Measurements from ENCODE around the gene DGKG. TPM values are rescaled to one million over a fixed set of nuclear protein-coding genes. Genes with fewer than 3 reads are reported as not detected.

The DGKG gene
- total and polyA plus RNA-seq, 2 donors (not counting 1 experiment from before 2014, with no cell fraction given) = 0.67 to 10.9 TPM

DNA sequence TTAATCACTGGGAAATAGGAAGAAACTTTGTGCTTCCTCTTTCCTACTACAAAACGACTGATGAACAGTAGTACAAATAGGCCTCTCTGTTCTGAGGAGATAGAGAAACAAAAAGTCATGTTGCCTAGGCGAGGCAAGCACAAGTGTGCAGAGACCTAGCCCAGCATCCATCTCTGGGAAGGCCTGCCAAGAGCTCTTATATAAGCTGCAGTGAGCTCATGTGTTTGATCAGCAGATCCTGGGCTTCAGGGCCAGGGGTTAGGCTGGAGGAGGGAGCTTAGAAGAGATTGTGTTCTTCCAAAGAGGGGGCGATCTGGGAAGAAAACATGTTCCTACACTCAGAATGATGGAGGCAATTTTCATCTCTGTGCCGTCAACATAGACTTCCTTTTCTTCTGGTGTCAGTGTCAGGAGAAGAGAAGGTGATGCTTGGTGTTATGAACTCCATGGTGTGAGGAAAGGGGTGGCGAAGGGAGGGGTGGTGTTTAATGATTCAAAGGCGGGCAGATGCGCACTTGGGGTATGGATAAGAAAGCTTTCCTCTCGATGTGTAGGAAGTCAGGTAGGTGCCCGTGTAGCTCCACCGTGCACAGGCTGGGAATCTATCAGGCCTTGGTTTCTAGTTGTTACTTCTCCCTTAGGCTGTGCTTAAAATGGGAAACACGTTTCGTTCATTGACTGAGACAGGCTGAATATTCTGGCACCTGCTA lies 223.6 kb downstream of the DGKG start:
- intact Hi-C loops (cut with micrococcal nuclease) = no loop called here
- Mint-ChIP-seq H3K27ac (no peak overlapping the region), H3K27me3 (peaks cover 4% of the 10 kb centered on the region), H3K4me1 (no peaks in the 10 kb centered on the region), H3K4me3 (no peak overlapping the region), H3K9me3 (ENCODE audit: insufficient read depth) (no peaks in the 10 kb centered on the region)
- ChIA-PET CTCF (interaction anchor here (0.6 kb wide), 1 partner anchor 190 kb away, joined by 4 read pairs; no protein-coding TSS in a partner anchor), POLR2A (no interaction called here)
- Histone ChIP-seq H3K79me2 (ENCODE audit: control insufficient read depth, insufficient read depth, low read length) (no peaks in the 10 kb centered on the region), H2AFZ (ENCODE audit: insufficient read depth, low read depth, low read length, poor library complexity, severe bottlenecking) (no peak overlapping the region), H3K4me3 (ENCODE audit: control extremely low read depth in 1 of 5, extremely low read depth in 1 of 5, insufficient read depth in 1 of 5, low read depth in 2 of 5, low read length in 4 of 5) (no peak overlapping the region), H3K9ac (ENCODE audit: low read length) (no peak overlapping the region), H3K27ac (ENCODE audit: low read length in 2 of 2) (no peak overlapping the region), H3K27me3 (replicated peaks in 1 of 4; ENCODE audit: control extremely low read depth in 1 of 4, control insufficient read depth in 3 of 4, insufficient read depth in 4 of 4, low read length in 3 of 4) (peaks cover 0 to 3% (median 1%) of the 10 kb centered on the region in 4 experiments), H3K4me1 (ENCODE audit: control insufficient read depth in 2 of 2, insufficient read depth in 2 of 2, low read length in 2 of 2) (no peaks in the 10 kb centered on the region), H4K20me1 (ENCODE audit: control insufficient read depth, insufficient read depth, low read length, poor library complexity, severe bottlenecking) (no peaks in the 10 kb centered on the region), H3K9me3 (ENCODE audit: control extremely low read depth in 1 of 3, control insufficient read depth in 2 of 3, insufficient read depth in 1 of 3, low read length in 2 of 3) (no peaks in the 10 kb centered on the region), H3K36me3 (replicated peaks in 1 of 2; ENCODE audit: control extremely low read depth in 1 of 2, control insufficient read depth in 1 of 2, extremely low read depth in 1 of 2, insufficient read depth in 2 of 2, low read length in 1 of 2) (no peaks in the 10 kb centered on the region), H3K4me2 (replicated peaks; ENCODE audit: low read depth, low read length, poor library complexity, severe bottlenecking) (no peak overlapping the region)
- DNase-seq (no peak), ATAC-seq (ENCODE audit: low read depth) (no peak)
- TF ChIP-seq EZH2 (IDR thresholded peaks at IDR 0.05; ENCODE audit: borderline replicate concordance, insufficient read depth, low read depth, low read length, poor library complexity, severe bottlenecking) (no peak), CTCF (IDR thresholded peaks at IDR 0.05) (no peak)
- WGBS (ENCODE audit: insufficient coverage) = 95% methylated on average over 10 of the region's 12 CpGs

- no peak for ATAC-seq (ENCODE audit: low read depth)
- Histone ChIP-seq H4K20me1 (ENCODE audit: control insufficient read depth, insufficient read depth, low read length, poor library complexity, severe bottlenecking) (no peaks in the 10 kb centered on the region), H3K9me3 (ENCODE audit: control extremely low read depth in 1 of 3, control insufficient read depth in 2 of 3, insufficient read depth in 1 of 3, low read length in 2 of 3) (no peaks in the 10 kb centered on the region), H3K27ac (ENCODE audit: low read length in 2 of 2) (no peak overlapping the region), H3K4me1 (ENCODE audit: control insufficient read depth in 2 of 2, insufficient read depth in 2 of 2, low read length in 2 of 2) (no peaks in the 10 kb centered on the region), H2AFZ (ENCODE audit: insufficient read depth, low read depth, low read length, poor library complexity, severe bottlenecking) (no peak overlapping the region), H3K4me2 (replicated peaks; ENCODE audit: low read depth, low read length, poor library complexity, severe bottlenecking) (no peak overlapping the region), H3K36me3 (replicated peaks in 1 of 2; ENCODE audit: control extremely low read depth in 1 of 2, control insufficient read depth in 1 of 2, extremely low read depth in 1 of 2, insufficient read depth in 2 of 2, low read length in 1 of 2) (no peaks in the 10 kb centered on the region), H3K4me3 (ENCODE audit: control extremely low read depth in 1 of 5, extremely low read depth in 1 of 5, insufficient read depth in 1 of 5, low read depth in 2 of 5, low read length in 4 of 5) (no peak overlapping the region), H3K79me2 (ENCODE audit: control insufficient read depth, insufficient read depth, low read length) (no peaks in the 10 kb centered on the region), H3K9ac (ENCODE audit: low read length) (no peak overlapping the region), H3K27me3 (replicated peaks in 1 of 4; ENCODE audit: control extremely low read depth in 1 of 4, control insufficient read depth in 3 of 4, insufficient read depth in 4 of 4, low read length in 3 of 4) (peaks cover 0 to 3% (median 0%) of the 10 kb centered on the region in 4 experiments)
- intact Hi-C loops (cut with micrococcal nuclease) = no loop called here
- H3K27ac Mint-ChIP-seq = no peak overlapping the region
- DNase-seq = no peak
- POLR2A ChIA-PET = no interaction called here
- H3K4me1 Mint-ChIP-seq = no peaks in the 10 kb centered on the region
- no peaks in the 10 kb centered on the region for H3K9me3 Mint-ChIP-seq (ENCODE audit: insufficient read depth)
- WGBS (ENCODE audit: insufficient coverage) = 89% methylated on average over 5 of the region's 15 CpGs
- CTCF ChIA-PET = no interaction called here
- peaks cover 4% of the 10 kb centered on the region for H3K27me3 Mint-ChIP-seq
- TF ChIP-seq EZH2 (IDR thresholded peaks at IDR 0.05; ENCODE audit: borderline replicate concordance, insufficient read depth, low read depth, low read length, poor library complexity, severe bottlenecking) (no peak), CTCF (IDR thresholded peaks at IDR 0.05) (no peak)
- H3K4me3 Mint-ChIP-seq = no peak overlapping the region
Observed at GRCh38 chr3:186137051-186137685, 224.9 kb downstream of the DGKG start.

Measured in B cell (primary cell).